GM18498 (cell line): ENCODE results near the gene ABCD3.
A peak's percentile ranks its signal among the peaks of the same experiment; 100 is the strongest.
"Not testable (repeated sequence)": the region's sequence is repeated elsewhere in the genome, so short reads cannot be mapped to it uniquely, and the experiment has no call there.

Source experiments
- ATAC-seq: cut with Tn5 transposase; IDR thresholded peaks from one replicate; pipeline ENCODE4 v1.9.1; 2021; ENCODE audit warnings: mild to moderate bottlenecking, moderate library complexity; ENCODE audit not compliant: unreplicated experiment

Gene ABCD3

DNA sequence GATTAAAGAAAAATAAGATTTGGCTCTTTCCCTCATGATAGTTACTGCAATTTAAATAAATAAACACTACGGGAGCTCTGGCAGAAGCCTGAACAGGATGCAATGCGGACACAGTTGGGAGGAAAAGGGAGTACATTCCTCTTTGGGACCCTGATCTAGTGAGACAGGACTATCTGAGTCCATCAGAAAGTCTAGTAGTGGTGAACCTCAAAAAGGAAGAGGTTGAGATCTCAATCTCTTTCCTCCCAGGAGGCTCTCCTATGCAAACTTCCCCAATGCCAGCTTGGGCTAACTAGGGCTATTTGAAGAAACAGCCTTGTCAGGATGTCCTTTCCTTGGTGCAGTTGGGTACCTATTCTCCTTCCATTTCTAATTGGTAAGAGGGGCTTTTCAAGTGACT lies 4.9 kb upstream of the ABCD3 start:
- no peak for ATAC-seq

DNA sequence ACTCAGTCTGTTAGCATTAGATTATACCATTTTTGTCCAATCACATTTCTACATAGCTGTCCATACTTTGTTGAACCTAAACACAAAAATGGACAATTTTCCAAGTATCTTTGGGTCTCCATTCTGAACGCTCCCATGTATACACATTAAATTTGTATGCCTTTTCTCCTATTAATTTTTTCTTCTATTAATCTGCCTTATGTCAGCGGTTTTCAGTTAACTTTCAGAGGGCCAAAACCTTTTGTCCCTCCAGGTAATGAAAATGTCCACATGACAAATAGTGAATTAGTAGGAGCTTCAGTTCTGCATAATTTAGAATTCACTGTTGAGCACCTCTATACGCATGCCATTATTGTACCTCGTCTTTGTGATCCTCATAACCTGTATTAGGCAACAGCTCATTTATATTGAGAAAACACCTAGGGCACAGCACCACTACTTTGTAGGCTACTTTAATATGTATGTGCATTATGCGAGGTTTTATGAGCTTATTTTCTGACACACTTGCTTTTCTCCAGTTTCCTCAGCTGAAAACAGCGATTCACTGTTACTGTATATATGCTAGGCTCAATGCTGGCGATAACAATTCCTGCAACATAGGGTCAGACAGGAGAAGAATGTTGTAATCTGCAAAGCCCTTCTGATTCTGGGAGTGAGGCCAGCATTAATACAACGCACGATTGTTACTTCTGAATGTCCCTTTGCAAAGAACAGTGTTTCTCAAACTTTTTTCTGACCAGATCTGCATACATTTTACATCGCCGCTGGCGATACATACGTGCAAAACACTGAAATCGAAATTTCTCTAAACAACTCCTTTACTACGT lies 1.1 kb upstream of the ABCD3 start:
- ATAC-seq = no peak

DNA sequence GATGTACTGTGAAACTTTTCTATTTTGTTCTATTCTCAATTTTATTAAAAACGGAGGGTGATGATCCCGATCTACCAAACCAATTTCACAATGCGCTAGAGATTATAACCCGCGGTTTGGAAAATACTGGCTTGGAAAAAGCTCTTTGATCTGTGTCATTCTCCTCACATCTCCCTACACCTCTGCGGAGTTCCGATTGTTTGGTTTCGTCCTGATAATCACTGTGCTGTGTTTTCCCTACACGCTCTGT lies 536 bp upstream of the ABCD3 start:
- ATAC-seq = no peak

DNA sequence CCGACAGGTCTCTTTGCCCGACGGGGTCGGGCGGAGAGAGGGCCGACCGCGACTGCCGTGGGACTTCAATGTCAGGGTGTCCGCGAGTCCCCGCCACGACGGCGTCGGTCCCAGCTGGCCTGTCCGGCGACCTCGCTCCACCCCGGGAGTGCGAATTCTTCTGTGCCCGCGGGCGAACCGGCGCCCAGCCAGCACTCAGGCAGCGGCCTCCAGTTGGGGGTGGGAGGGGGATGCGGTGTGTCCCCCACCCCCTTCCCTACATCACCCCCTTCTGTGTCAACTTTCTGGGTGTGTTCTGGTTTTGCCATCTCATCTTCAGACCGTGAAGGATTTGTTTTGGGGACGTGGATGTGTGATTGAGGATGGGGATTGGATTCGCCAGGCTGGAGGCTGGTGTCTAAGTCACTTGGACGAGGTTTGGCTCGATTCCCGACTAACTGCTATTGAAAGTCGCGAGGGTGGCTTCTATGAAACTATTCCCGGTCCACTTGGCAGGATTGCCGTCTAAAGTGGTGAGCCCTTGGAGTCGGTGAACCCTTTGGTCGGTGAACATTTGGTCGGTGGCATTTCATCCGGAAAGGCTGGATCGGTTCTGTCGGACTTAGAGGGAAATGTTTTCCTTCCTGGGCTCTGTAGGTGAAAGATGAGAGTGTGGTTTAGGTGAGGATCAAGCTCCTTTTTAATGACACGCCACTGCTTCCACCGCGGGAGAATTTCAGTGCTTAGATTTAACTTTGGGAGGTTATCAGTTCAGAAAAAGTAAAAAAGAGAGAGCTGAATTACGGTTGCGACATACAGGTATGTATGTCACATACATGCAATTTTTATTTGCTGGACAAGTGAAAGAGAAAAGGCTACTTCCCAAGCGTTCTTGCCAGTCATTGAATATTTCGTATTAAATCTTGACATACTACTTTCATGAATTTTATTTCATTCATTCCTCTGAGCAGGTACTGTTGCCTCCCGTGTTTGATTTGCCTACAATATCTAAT lies 771 bp downstream of the ABCD3 start:
- ATAC-seq = peak; percentile 30

DNA sequence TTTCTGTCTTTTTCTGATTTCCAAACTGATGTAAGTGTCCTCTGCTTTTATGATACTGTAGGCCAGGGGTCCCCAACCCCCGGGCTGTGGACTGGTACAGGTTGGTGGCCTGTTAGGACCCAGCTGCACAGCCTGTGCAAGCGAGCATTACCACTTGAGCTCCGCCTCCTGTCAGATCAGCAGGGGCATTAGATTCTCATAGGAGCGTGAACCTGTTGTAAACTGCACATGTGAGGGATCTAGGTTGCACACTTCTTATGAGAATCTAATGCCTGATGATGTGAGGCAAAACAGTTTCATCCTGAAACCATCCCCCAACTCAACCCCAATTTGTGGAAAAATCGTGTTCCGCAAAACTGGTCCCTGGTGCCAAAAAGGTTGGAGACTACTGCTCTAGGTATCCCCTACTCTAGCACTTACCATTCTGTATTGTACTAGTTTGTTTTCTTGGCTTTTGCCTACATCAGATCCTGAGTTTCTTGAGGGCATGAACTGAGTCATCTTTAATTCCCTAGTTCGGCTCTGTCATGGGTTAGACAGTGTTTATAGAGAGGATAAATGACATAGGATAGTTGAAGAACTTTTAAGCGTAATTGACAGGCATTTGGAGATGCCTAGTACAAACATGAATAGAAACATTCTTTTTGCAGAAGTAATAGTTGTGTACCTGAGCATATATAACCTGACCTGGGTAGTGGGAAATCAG lies 4.1 kb downstream of the ABCD3 start:
- ATAC-seq = no peak

DNA sequence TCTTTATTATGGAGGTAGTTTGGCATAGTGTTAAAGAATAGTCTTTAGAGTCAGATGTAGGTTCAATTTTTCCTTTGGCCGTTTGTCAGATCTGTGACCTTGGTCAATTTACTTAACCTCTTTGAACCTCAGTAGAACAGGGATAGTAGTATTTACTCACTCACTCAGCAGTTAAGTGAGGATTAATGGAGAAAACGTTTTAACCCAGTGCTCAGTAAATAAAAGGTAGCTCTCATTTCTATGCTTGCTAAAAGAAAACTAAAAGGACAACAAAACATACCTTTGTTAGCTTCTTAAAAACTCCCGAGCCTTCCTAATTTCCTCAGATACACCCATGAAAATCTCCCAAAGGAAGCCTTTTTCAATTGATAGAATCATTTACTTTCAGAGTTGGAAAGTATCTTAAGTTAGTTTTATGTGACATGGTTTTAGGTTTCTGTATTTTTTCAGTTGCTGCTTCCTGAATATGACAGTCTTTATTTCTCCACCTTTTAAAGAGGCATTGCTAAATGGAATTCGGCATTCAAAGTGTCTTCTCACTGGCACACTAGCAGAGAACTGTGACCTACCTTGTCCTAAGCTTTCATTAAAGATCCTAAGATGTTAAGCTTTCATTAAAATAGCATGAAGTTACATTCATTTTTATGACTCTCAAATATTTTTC lies 7.8 kb downstream of the ABCD3 start:
- no peak for ATAC-seq

DNA sequence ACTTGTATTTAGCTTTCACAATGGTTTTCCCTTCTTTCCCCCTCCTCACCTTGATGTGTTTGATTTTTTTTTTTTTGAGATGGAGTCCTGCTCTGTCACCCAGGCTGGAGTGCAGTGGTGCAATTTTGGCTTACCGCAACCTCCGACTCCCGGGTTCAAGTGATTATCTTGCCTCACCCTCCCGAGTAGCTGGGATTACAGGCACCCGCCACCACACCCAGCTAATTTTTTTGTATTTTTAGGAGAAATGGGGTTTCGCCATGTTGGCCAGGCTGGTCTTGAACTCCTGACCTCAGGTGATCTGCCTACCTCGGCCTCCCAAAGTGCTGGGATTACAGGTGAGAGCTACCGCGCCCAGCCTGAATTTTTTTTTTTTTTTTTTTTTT lies 8.3 kb downstream of the ABCD3 start:
- not testable (repeated sequence) for ATAC-seq

DNA sequence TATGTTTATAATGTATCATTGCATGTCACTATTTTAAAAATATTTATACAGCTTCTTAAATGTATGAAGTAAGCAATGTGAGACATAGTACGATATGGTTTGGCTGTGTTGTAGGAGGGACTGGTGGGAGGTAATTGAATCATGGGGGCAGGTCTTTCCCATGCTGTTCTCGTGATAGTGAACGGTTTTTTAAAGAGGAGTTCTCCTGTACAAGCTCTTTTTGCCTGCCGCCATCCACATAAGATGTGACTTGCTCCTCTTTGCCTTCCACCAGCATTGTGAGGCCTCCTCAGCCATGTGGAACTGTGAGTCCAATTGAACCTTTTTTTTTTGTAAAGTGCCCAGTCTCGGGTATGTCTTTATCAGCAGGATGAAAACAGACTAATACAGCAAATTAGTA lies 10.3 kb downstream of the ABCD3 start:
- no peak for ATAC-seq

DNA sequence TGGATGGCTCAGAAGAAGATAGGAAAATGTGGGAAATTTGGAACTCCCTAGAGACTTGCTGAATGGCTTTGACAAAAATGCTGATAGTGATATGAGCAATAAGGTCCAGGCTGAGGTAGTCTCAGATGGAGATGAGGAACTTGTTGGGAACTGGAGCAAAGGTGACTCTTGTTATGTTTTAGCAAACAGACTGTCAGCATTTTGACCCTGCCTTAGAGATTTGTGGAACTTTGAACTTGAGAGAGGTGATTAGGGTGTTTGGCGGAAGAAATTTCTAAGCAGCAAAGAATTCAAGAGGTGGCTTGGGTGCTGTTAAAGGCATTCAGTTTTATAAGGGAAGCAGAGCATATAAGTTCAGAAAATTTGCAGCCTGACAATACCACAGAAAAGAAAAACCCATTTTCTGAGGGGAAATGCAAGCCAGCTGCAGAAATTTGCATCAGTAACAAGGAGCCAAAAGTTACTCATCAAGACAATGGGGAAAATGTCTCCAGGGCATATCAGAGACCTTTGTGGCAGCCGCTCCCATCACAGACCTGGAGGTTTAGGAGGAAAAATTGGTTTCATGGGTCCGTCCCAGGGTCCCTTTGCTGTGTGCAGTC lies 10.8 kb downstream of the ABCD3 start:
- not testable (repeated sequence) for ATAC-seq

DNA sequence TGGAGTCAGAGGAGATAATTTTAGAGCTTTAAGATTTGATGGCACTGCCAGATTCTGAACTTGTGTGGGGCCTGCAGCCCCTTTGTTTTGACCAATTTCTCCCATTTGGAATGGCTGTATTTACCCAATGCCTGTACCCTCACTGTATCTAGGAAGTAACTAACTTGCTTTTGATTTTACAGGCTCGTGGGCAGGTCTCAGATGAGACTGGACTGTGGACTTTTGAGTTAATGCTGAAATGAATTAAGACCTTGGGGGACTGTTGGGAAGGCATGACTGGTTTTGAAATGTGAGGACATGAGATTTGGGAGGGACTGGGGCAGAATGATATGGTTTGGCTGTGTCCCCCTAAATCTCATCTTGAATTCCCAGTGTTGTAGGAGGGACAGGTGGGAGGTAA lies 11.9 kb downstream of the ABCD3 start:
- not testable (repeated sequence) for ATAC-seq

DNA sequence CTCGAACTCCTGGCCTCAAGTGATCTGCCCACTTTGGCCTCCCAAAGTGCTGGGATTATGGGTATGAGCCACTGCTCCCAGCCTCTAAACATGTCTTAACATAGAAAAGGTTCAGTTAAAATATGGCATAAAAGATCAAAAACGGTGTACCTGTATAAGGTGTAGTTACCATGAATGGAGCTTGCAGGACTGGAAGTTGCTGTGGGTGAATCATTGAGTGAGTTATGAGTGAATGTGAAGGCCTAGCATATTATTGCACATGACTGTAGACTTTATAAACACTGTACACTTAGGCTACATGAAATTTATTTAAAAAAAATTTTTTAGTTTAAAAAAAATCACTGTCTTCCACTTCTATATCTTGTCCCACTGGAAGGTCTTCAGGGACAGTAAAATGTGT lies 15.7 kb downstream of the ABCD3 start:
- no peak for ATAC-seq

DNA sequence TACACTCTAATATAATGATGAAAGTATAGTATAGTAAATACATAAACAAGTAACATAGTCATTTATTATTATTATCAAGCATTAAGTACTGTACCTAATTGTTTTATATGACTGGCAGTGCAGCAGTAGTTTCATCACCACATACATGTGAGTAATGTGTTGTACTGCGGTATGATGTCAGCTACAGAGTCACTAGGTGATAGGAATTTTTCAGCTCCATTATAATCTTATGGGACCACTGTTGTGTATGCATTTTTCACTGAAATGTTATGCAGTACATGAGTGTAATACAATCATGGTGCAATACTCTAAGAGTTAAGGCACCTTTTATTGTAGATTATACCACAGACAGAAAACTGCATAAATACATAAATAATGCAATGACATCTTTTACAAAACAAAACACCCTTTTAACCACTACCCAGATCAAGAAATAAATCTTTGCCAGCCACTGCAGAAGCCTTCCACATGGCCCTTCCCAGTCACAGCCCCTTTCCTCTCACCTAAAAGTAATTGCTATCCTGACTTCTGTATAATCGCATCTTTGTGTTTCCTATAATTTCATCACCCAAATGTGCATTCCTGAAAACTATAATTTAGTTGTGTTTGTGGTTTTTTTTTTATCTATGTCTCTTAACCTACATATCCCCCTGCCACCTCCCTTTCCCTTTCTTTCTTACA lies 16.3 kb downstream of the ABCD3 start:
- ATAC-seq = no peak

DNA sequence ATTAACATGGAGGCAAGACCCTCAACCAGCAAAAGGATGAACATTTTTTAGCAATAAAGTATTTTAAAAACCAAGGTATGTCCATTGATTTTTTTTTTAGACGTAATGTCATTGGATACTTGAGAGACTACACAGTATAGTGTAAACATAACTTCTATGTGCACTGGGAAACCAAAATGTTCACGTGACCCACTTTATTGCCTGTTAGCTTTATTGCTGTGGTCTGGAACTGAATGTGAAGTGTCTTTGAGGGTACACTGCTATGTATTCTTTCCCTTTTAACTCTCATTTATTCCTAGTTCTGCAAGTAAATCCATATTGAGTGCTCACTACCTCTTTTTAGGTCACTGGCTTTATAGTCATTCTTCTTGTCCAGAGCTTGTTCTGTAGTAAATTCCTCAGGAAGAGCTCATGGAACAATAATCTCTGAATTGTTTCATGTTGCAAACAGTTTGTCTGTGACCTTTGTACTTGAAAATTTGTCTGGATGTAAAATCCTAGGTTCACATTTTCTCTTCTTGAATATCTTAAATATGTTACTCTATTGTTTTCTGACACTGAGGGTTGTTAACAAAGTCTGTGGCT lies 20.6 kb downstream of the ABCD3 start:
- ATAC-seq = no peak

DNA sequence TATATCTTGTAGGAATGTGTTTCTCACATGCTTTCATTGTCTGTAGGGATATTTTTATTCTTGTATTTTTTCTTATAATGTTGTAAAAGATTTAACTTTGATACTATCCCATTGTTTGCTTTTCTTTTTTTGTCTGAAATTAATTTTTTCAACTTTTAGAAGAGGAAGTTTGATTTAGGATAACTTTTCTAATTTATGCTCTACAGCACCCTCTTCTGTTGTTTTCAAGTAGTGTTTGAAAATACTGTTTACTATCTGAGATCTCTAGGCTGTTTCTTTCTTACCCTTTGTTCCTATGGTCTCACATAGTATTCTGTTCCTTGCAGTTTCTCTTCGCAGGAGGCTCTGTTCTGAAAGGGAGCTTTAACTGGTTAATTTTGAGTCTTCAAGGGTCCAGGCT lies 21.9 kb downstream of the ABCD3 start:
- ATAC-seq = no peak

DNA sequence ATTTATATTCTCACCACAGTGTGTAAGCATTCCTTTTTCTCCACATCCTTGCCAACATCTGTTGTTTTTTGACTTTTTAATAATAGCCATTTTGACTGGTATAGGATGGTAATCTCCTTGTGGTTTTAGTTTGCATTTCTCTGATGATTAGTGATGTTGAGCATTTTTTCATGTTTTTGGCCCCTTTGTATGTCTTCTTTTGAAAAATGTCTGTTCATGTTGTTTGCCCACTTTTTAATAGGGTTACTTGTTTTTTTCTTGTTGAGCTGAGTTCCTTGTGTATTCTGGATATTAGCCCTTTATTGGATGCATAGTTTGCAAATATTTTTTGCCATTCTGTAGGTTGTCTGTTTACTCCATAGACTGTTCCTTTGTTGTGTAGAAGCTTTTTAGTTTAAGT lies 24.9 kb downstream of the ABCD3 start:
- ATAC-seq = not testable (repeated sequence)

DNA sequence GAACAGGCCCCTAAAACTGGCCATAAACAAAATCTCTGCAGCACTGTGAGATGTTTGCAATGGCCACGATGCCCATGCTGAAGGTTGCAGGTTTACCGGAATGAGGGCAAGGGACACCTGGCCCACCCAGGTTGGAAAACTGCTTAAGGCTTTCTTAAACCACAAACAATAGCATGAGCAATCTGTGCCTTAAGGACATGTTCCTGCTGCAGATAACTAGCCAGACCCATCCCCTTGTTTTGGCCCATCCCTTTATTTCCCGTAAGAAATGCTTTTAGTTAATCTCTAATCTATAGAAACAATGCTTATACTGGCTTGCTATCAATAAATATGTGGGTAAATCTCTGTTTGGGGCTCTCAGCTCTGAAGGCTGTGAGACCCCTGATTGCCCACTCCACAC lies 26.6 kb downstream of the ABCD3 start:
- not testable (repeated sequence) for ATAC-seq

DNA sequence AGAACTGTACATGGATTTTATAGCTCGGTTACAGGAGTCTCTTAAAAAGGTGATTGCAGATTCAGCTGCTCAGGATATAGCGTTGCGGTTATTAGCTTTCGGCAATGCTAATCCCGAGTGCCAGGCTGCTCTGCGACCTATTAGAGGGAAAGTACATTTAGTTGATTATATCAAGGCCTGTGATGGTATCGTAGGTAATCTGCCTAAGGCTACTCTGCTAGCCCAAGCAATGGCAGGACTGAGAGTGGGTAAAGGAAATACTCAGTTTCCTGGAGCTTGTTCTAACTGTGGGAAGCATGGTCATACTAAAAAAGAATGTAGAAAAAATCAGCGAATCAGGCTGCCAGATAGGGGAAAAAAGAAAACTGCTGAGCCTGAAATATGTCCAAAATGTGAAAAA lies 27.5 kb downstream of the ABCD3 start:
- ATAC-seq = not testable (repeated sequence)

DNA sequence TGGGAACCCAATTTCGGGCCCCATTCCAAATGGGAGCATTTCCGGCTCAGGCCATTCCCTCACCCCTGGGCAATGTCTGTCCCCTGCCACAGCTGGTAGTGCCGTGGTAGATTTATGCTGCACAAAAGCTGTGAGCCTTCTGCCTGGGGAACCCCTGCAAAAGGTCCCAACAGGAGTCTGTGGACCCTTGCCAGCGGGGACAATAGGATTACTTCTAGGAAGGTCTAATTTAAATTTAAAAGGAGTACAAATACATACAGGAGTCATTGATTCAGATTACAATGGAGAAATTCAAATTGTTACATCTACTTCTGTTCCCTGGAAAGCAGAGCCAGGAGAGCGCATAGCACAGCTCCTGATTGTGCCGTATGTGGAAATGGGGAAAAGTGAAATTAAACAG lies 28.0 kb downstream of the ABCD3 start:
- ATAC-seq = not testable (repeated sequence)

DNA sequence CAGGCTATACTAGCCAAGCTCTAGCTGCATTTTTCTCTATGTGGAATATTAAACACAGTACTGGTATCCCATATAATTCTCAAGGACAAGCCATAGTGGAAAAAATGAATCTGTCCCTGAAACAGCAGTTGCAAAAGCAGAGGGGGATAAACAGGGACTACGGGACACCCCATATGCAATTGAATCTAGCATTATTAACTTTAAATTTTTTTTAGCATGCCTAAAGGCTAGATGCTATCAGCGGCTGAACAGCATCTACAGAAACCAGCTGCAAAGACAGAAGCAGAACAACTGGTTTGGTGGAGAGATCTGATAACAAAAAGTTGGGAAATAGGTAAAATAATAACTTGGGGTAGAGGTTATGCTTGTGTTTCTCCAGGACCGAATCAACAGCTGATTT lies 30.6 kb downstream of the ABCD3 start:
- ATAC-seq = not testable (repeated sequence)

DNA sequence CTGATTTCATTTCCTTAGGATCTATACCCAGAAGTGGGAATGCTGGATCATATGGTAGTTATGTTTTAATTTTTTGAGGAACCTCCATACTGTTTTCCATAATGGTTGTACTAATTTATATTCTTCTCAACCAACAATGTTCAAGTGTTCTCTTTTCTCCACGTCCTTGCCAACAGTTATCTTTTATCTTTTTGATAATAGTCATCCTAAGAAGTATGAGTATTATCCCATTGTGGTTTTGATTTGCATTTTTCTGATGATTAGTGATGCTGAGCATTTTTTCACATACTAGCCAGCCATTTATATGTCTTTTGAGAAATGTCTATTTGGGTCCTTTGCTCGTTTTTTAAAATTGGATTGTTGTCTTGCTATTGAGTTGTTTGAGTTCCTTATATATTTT lies 38.5 kb downstream of the ABCD3 start:
- ATAC-seq = no peak
